Measurements from ENCODE around the gene AMN.

GRCh38 chr14:102920273-102920997, 2.0 kb upstream of the AMN start:
- TF ChIP-seq CTCF (conservative IDR thresholded peaks at IDR 0.05) (no peak), ZFX (IDR thresholded peaks at IDR 0.05) (no peak)

All from C4-2B (cell line).